Spleen (tissue), 11 donors: Measurements from ENCODE around the gene BTG2. TPM values are rescaled to one million over a fixed set of nuclear protein-coding genes. Genes with fewer than 3 reads are reported as not detected.
"Not testable (repeated sequence)": the region's sequence is repeated elsewhere in the genome, so short reads cannot be mapped to it uniquely, and the experiment has no call there.

Source experiments
- DNase-seq: peaks from one replicate; pipeline ENCODE4 v3.0.0-alpha.2; 2020
- H3K27ac ChIP-seq, 8 donors: fragments of 200-600 bp; sonication (generic) in 7 of 8; 1 replicate in 4 of 8; 2 replicates in 4 of 8; pipeline versions ENCODE4 v1.5.0 to v1.8.0; 2016 to 2021; ENCODE audit warnings: inconsistent platforms in 4 of 8, mild to moderate bottlenecking in 4 of 8, moderate library complexity in 1 of 8
- H3K27me3 ChIP-seq, 7 donors: fragments of 200-600 bp; sonication (generic) in 6 of 7; replicated peaks in 1 of 7; 1 replicate in 4 of 7; 2 replicates in 3 of 7; pipeline versions ENCODE4 v1.5.0 to v1.8.0; 2016 to 2021; ENCODE audit warnings: inconsistent platforms in 3 of 7, mild to moderate bottlenecking in 1 of 7
- H3K36me3 ChIP-seq, 6 donors: fragments of 200-600 bp; sonication (generic) in 5 of 6; 1 replicate in 4 of 6; 2 replicates in 2 of 6; pipeline versions ENCODE4 v1.5.0 to v1.8.0; 2016 to 2021; ENCODE audit warnings: inconsistent platforms in 2 of 6
- H3K4me1 ChIP-seq, 6 donors: fragments of 200-600 bp; sonication (generic) in 5 of 6; 1 replicate in 3 of 6; 2 replicates in 3 of 6; pipeline versions ENCODE4 v1.5.0 to v1.8.0; 2016 to 2021; ENCODE audit warnings: inconsistent platforms in 3 of 6
- H3K4me3 ChIP-seq, 8 donors: fragments of 200-600 bp; sonication (generic) in 7 of 8; 1 replicate in 4 of 8; 2 replicates in 4 of 8; pipeline versions ENCODE4 v1.5.0 to v1.8.0; 2016 to 2021; ENCODE audit warnings: inconsistent platforms in 4 of 8, mild to moderate bottlenecking in 4 of 8, moderate library complexity in 2 of 8
- H3K9me3 ChIP-seq, 8 donors: fragments of 200-600 bp; sonication (generic) in 7 of 8; 1 replicate in 4 of 8; 2 replicates in 4 of 8; pipeline versions ENCODE4 v1.5.0 to v1.8.0; 2016 to 2021; ENCODE audit warnings: inconsistent platforms in 4 of 8
- POLR2A ChIP-seq, 3 donors: fragments of 450-650 bp; IDR thresholded peaks; one replicate each; pipeline ENCODE4 v1.5.1; 2017; ENCODE audit warnings: antibody characterized with exemption in 3 of 3, mild to moderate bottlenecking in 1 of 3
- POLR2AphosphoS5 ChIP-seq, 3 donors: sonication (generic); formaldehyde crosslinking; IDR thresholded peaks; one replicate each; pipeline ENCODE4 v1.5.1; 2017; ENCODE audit warnings: antibody characterized with exemption in 3 of 3
- WGBS, 5 donors: extraction: QIAGEN DNeasy Blood & Tissue Kit in 3 of 5; methylation state at CpG; one replicate each; pipeline versions ENCODE4 v1.1.5 to v1.1.7; 2013 to 2018; 5-methylcytosine and 5-hydroxymethylcytosine counted together
- intact Hi-C: fragments of 100-400 bp; cut with DNase I; formaldehyde crosslinking; loops from one replicate; pipeline ENCODE4 v1.15.0; 2023; ENCODE audit warnings: low total_unique reads
- polyA plus RNA-seq, 3 donors: library from polyadenylated mRNA; stranded (reverse); fragments of 200-250 nt; gene quantifications; one replicate each; pipeline ENCODE4 v1.2.1, GENCODE V29; 2013
- total RNA-seq, 7 donors: library from RNA; depleted of rRNA in 3 of 7; stranded (reverse); fragments of >200 nt in 3 of 7; fragmentation: NEBNext Ultra II Directional in 4 of 7; extraction: Animal tissue kit (Norgen Biotek cat#: 25700) in 4 of 7; gene quantifications; one replicate each; pipeline versions ENCODE4 v1.1.0 to v1.2.1, GENCODE V29; 2016 to 2021
- TF ChIP-seq, protein P1 (sequence below), 11 experiments: fragments of 200-600 bp in 7 of 11; fragments of 450-650 bp in 4 of 11; sonication (generic) in 4 of 11; IDR thresholded peaks in 8 of 11; conservative IDR thresholded peaks in 3 of 11; 1 replicate in 7 of 11; 2 replicates in 4 of 11; pipeline versions ENCODE4 v1.4.0 to v1.8.0; 2016 to 2021; ENCODE audit warnings: antibody characterized with exemption in 11 of 11, inconsistent platforms in 4 of 11, mild to moderate bottlenecking in 1 of 11
- donor health status: healthy with polysubstance abuse.
- donor health status: DM: no; HTN: no; CAD: no; lungs with moderate emphysema.
- donor health status: DM: no; HTN: no; CAD: no.
- donor health status: Bipolar disorder and iron deficiency.
- donor health status: healthy.
- donor health status: DM: no; HTN: no; CAD: no.
- donor health status: DM: yes; HTN: yes; CAD: no.

BTG2 gene
- total and polyA plus RNA-seq, 10 donors, result 55.5 to 186 (median 124) TPM

DNA sequence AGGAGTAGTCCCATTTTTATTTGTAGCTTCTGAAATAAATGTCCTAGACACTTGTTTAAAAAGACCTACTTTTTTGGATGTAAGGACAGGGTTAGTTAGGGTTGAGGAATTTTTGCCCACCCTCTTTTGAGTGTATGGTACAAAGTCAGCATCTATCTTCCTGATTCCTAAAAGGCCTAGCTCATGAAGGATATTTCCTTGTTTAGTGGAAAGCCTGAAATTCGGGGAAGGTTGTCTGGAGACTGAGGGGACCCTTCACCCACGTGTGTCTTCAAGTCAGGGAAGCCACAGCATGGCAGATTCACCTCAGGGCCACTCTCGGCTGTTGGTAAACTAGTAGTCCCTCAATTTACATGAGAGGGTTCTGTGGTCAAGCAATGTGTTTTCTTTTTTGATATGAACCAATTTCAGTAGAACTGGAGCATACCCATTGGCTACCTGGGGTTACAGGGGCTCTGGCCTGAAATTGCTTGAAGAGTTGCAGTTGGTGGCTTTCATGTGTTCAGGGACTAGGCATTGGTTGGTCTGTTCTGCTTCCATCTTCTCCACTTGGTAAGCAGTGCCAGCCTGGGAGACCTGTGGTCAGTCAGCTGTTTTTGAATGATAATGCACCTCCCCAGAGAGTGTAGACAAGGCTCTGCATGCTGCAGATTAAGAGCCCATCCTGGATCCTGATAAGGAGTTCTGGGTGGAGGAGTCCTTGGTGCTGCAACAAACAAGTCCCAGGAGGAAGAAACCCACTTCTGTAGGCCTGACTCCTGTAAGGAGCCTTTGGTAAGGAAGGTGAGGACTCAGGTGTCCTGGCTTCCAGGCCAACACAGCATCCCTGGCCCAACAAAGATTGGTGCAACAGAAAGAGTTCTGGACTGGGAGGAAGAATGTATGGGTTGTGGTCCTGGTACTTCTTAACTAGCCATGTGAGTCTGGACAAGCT is 6.3 kb downstream of the BTG2 start:
- WGBS, 5 donors, result 70 to 83% (median 78%) methylated on average over 3 of the region's 3 CpGs
- Histone ChIP-seq H3K36me3 (peaks cover 0 to 58% (median 35%) of the 10 kb centered on the region in 6 donors), H3K9me3 (no peaks in the 10 kb centered on the region), H3K4me1 (peaks cover 38 to 87% (median 56%) of the 10 kb centered on the region in 6 donors), H3K27me3 (no peaks in the 10 kb centered on the region), H3K27ac (peak overlapping the region in 5 of 8 donors; percentile 12 to 62 (median 28)), H3K4me3 (no peak overlapping the region)
- DNase-seq, result no peak
- TF ChIP-seq, protein P1, sequence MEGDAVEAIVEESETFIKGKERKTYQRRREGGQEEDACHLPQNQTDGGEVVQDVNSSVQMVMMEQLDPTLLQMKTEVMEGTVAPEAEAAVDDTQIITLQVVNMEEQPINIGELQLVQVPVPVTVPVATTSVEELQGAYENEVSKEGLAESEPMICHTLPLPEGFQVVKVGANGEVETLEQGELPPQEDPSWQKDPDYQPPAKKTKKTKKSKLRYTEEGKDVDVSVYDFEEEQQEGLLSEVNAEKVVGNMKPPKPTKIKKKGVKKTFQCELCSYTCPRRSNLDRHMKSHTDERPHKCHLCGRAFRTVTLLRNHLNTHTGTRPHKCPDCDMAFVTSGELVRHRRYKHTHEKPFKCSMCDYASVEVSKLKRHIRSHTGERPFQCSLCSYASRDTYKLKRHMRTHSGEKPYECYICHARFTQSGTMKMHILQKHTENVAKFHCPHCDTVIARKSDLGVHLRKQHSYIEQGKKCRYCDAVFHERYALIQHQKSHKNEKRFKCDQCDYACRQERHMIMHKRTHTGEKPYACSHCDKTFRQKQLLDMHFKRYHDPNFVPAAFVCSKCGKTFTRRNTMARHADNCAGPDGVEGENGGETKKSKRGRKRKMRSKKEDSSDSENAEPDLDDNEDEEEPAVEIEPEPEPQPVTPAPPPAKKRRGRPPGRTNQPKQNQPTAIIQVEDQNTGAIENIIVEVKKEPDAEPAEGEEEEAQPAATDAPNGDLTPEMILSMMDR (IDR thresholded peaks at IDR 0.05 in 8 of 11, conservative IDR thresholded peaks at IDR 0.05 in 3 of 11), result no peak
- TF ChIP-seq POLR2A (IDR thresholded peaks at IDR 0.05) (peak in 1 of 3 donors; percentile 23), POLR2AphosphoS5 (IDR thresholded peaks at IDR 0.05) (peak in 1 of 3 donors; percentile 79)
- intact Hi-C loops, result no loop called here

GRCh38 chr1:203314025-203314759 is 8.9 kb downstream of the BTG2 start:
- H3K27me3 ChIP-seq, DNase-seq, H3K27ac ChIP-seq, H3K4me3 ChIP-seq, intact Hi-C loops, H3K9me3 ChIP-seq: not testable (repeated sequence)
- Histone ChIP-seq H3K4me1 (peaks cover 19 to 77% (median 33%) of the 10 kb centered on the region in 6 donors), H3K36me3 (peaks cover 0 to 32% (median 14%) of the 10 kb centered on the region in 6 donors)
- 67 to 87% (median 78%) methylated on average over 3 to 4 of the region's 4 CpGs for WGBS, 5 donors
- peak in 1 of 3 donors; percentile 22 for TF ChIP-seq POLR2AphosphoS5 (IDR thresholded peaks at IDR 0.05)

DNA sequence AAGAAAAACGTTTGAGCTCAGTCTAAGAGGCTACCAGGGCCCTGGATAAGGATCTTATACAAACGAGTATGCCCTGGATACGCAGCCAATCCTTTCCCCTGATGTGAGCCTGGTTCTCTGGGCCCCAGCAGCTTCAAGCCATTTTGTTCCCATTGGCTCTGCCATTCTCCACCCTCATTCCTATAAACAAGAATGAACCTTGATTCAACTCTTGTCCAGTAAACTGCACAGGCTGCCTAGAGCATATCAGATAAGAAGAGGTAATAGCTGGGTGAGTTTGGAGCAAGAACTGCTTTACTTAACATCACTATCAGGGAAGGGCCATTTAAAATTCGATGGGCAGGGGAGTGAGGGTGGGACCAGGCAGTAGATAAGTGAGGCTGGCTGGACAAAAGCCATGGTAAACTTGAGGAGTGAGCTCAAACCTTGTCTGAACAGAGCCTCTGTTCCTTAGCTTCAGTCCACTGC is 11.3 kb downstream of the BTG2 start:
- intact Hi-C loops, result no loop called here
- Histone ChIP-seq H3K36me3 (peaks cover 0 to 9% (median 0%) of the 10 kb centered on the region in 6 donors), H3K9me3 (no peaks in the 10 kb centered on the region), H3K27ac (peak overlapping the region in 5 of 8 donors; percentile 6 to 59 (median 8)), H3K4me1 (peaks cover 15 to 77% (median 28%) of the 10 kb centered on the region in 6 donors), H3K4me3 (no peak overlapping the region), H3K27me3 (no peaks in the 10 kb centered on the region)
- TF ChIP-seq, protein P1 (IDR thresholded peaks at IDR 0.05 in 8 of 11, conservative IDR thresholded peaks at IDR 0.05 in 3 of 11), result no peak
- no peak for TF ChIP-seq POLR2AphosphoS5 (IDR thresholded peaks at IDR 0.05)
- WGBS, 5 donors, result 60 to 72% (median 64%) methylated on average over 4 of the region's 4 CpGs
- DNase-seq, result no peak

DNA sequence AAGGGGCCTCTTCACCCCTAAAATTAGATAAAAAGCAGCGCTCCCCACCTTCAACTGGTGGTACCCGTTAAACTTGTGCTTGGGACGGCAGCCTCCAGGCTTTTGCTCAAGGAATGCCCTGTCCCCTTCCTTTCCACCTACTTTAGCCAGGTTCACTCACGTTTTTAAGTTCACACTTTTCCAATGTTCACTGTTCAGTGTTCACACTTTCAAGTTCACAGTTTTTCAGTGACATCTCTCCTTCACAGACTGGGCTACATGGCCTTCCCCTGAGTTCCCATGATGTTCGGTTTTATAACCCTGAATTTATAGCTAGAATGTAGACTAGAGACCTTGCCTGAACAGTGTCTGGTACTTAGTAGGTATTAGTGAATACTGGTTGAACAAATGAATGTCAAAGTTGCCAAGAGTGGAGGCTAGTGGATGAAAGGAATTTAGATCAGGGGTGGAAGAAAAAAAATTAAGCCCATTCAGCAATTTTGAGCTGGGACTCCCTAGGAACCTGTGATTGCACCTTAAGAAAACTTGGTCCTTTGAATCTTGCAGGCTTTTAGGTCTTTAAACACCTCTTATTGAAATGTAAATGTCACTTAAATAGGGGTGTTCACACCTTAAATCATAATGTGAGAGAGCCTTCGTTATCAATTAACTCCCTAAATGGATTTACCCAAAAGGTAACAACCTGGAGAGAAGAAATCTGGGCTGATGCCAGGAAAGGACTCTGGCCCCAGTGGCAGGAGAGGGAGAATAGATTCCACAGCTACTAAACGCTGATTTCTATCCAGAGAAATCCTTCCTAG is 12.3 kb downstream of the BTG2 start:
- Histone ChIP-seq H3K27me3 (no peaks in the 10 kb centered on the region), H3K27ac (peak overlapping the region in 4 of 8 donors; percentile 7 to 59 (median 22)), H3K4me3 (no peak overlapping the region), H3K36me3 (no peaks in the 10 kb centered on the region), H3K4me1 (peaks cover 24 to 77% (median 31%) of the 10 kb centered on the region in 6 donors), H3K9me3 (no peaks in the 10 kb centered on the region)
- no peak for DNase-seq
- TF ChIP-seq, protein P1 (IDR thresholded peaks at IDR 0.05 in 8 of 11, conservative IDR thresholded peaks at IDR 0.05 in 3 of 11), result no peak
- TF ChIP-seq POLR2A (IDR thresholded peaks at IDR 0.05) (no peak), POLR2AphosphoS5 (IDR thresholded peaks at IDR 0.05) (no peak)
- WGBS, 5 donors, result 86 to 90% (median 88%) methylated on average over 7 of the region's 7 CpGs
- intact Hi-C loops, result no loop called here
